HG03342 (cell line): Measurements from ENCODE around the gene MYT1.
"Not testable (repeated sequence)": the region's sequence is repeated elsewhere in the genome, so short reads cannot be mapped to it uniquely, and the experiment has no call there.

Experiments used
- ATAC-seq: cut with Tn5 transposase; IDR thresholded peaks from one replicate; pipeline ENCODE4 v1.9.1; 2021; ENCODE audit warnings: mild to moderate bottlenecking, moderate library complexity; ENCODE audit not compliant: unreplicated experiment

The MYT1 gene

GRCh38 chr20:64166721-64167615 lies 2.7 kb downstream of the MYT1 start:
- ATAC-seq: no peak

DNA sequence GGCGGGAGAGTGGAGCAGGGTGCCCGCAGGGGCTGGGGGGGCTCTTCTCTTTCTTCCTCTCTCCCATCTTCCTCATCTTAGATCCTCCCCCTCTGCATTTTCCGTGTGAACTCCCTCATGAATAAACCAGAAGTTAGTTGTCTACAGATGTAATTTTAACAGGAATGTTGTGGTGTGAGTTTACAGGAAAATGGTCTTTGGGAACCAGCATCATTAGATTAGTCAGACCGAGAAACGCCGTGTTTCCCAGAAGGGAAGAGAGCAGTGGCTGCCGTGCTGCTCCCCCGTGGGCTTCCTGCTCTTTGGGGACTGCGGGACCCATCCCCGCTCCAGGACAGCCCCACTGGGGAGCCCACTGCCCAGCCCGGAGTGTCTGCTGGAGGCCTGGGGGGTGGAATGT lies 3.4 kb downstream of the MYT1 start:
- ATAC-seq: no peak

GRCh38 chr20:64168381-64169090 lies 4.3 kb downstream of the MYT1 start:
- ATAC-seq: no peak

DNA sequence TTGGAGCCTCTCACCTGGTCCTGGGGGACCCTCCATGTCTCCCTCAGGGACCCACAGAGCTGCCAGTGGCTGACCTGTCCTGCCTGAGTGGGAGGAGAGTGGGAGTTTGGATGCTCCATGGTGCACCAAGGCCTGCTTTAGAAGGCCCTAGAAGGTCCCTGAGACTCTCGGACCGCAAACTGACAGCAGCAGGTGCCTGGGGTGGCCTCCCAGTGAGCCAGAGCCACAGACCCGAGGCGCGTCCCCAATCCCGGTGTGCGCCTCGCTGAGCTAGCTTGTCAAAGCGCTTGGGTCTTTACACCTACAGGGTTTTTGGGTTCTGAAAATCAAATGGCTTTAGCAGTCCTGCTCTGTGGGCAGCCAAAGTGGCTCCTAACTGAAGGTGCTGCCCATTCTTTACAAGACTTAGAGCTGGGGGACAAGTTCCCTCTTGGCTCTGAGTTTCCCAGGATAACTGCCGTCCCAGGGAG lies 4.9 kb downstream of the MYT1 start:
- ATAC-seq: no peak

DNA sequence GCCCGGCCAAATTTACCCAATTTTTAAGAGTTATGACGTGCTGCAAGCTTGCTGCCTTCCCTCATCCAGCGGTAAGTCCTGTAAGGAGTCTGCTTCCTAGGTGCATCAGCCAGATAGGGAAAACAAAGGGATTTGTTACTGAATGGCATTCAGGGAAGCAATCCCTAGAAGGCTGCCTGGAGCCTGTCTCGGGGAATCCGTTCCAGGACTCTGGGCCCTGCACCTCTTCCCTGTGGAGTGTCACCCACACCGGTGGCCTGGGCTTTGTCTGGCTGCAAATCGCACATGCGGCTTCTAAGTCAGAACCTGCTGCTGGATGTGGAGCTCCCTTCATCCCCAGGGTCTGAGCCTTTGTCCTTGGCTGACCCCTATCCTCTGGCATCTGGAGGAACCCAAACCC lies 7.0 kb downstream of the MYT1 start:
- no peak for ATAC-seq

DNA sequence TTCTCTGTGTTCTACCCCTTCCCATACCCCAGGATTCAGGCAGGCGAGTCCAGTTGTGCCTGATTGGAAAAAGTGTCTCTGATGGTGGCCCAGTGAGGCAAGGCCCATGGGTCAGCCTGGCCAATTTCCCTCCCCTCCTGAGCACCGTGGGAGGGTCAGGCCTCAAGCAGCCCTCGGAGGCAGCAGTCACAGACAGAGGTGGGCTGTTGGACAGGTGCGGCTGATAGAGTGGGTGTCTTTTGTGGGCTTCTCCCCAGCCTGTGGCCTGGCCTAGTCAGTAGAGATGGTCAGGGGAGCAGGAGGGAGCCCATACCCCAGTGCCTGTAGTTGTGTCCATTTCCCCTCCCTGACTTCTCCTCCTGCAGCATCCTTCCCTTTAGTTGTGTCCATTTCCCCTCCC lies 8.9 kb downstream of the MYT1 start:
- no peak for ATAC-seq

GRCh38 chr20:64176551-64176950 lies 12.3 kb downstream of the MYT1 start:
- no peak for ATAC-seq

GRCh38 chr20:64176971-64177370 lies 12.7 kb downstream of the MYT1 start:
- no peak for ATAC-seq

DNA sequence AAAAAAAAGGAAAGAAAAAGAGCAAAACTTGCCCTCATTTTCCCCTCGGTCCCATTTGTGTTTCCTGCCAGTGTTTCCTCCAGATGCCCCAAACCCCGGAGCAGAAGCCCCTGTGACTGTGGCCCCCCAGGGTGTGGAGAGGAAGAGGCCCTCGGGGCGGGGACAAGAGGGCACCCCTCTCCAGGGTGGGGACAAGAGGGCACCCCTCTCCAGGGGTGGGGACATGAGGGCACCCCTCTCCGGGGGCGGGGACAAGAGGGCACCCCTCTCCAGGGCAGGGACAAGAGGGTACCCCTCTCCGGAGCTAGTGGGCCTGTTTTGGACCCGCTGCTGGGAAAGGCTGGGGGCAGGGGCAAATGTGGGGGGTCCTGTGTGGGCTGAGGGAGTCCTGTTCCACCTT lies 13.1 kb downstream of the MYT1 start:
- ATAC-seq: no peak

DNA sequence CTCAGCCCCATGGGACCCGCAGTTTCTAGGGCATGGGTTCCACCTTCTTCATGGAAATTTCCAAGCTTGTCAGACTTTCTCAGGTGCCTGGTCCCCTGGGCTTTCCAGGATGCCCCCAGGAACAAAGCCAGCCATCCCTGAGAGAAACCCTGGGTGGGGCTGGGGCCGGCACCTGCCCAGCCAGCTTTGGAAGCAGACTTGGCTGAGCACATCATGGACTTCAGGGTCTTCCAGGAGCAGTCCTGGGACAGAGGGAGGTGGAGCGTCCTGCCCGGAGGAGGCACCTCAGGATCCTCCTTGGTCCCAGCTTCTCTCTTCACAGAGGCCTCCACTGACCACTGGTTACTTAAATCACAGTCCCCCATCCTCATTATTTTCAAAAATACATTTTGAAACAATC lies 13.5 kb downstream of the MYT1 start:
- ATAC-seq: no peak

GRCh38 chr20:64178925-64179324 lies 14.7 kb downstream of the MYT1 start:
- not testable (repeated sequence) for ATAC-seq

DNA sequence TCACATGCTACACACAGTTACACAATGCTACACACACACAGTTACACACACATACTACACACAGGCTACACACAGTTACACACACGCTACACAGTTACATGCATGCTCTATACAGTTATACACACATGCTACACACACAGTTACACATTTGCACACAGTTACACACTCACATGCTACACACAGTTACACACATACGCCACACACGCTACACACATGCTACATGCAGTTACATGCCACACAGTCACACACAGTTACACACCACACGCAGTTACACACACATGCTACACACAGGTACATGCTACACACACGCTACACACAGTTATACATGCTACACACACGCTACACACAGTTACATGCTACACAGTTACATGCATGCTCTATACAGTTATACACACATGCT lies 15.6 kb downstream of the MYT1 start:
- no peak for ATAC-seq

- no peak for ATAC-seq
Measured at GRCh38 chr20:64180673-64181072, 16.4 kb downstream of the MYT1 start.

DNA sequence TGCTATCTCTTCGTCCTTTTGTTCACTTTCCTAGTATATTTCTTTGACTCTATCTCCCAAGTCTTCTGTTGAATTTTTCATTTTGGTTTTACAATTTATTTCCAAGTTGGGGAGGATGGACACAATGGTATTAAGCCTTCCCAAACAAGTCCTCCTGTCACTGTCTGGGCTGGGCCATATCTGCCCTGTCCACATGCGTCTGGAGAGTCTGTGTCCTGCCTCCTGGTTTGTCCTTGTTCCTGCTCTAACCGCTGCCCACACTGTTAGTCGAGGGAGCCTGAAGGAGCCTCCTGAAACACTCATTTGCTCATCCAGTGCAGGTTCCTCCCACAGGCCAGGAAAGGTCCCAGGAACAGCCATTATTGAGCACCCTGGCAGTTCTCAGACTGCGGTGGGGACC lies 17.1 kb downstream of the MYT1 start:
- ATAC-seq: no peak

- no peak for ATAC-seq
Measured at GRCh38 chr20:64182146-64182865, 18.1 kb downstream of the MYT1 start.

- no peak for ATAC-seq
Measured at GRCh38 chr20:64183313-64183712, 19.1 kb downstream of the MYT1 start.

DNA sequence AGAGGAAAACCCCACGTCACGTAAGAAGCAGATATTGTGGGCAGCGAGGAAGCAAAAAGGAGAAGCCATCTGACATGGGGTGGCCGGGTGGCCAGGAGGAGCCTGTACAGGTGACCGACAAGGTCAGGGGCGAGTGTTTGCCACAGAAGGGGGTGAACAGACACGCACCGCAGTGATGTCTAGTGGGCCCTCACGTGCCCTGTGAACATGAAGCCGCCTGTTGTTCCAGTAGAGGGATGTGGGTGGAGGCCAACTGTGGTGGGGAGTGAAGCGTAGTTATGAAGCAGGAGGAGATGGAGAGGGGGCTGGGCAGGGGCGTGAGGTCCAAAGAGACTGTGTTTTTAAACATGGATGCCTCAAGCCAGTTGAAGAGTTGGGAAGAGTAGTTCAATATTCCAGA lies 20.5 kb downstream of the MYT1 start:
- no peak for ATAC-seq

DNA sequence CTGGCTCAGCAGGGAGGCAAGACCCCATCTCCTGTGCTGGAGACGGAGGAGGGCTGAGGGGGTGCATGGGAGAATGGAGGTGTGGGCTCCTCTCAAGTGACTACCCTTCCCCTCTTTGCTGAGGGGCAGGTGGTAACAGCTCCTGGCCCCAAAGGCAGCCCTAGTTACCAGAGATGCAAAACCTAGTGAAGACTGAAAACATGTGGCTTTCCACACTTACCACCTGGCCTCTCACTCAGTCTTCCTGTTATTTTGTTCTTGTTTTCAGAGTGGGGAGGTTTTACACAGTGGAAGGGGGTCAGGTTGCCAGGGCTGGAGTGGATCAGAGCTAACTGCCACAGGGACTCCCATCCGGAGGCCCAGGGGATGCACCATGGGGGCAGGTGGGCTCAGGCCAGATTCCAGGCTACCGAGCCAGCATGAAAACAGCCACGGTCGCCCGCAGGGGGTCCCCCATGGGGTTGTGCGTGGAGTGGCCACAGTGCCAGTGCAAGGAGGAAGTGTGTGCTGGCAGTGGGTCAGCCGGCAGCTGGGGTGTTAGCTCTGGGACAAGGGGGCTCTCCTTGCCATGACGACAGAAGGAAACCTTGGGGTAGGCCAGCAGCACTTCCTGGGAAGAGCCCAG lies 21.1 kb downstream of the MYT1 start:
- ATAC-seq: no peak

- no peak for ATAC-seq
Measured at GRCh38 chr20:64186071-64186598, 21.9 kb downstream of the MYT1 start.

DNA sequence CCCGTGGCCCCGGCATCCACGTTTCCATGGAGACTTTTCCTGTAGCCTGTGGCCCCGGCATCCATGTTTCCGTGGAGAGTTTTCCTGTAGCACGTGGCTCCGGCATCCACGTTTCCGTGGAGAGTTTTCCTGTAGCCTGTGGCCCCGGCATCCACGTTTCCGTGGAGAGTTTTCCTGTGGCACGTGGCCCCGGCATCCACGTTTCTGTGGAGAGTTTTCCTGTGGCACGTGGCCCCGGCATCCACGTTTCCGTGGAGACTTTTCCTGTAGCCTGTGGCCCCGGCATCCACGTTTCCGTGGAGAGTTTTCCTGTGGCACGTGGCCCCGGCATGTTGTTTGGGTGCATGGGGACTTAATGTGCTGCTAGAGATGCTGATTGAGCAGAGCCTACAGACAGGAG lies 23.0 kb downstream of the MYT1 start:
- not testable (repeated sequence) for ATAC-seq

- no peak for ATAC-seq
Measured at GRCh38 chr20:64188091-64188490, 23.8 kb downstream of the MYT1 start.
